ENCODE results near the gene GRIP1. TPM values are rescaled to one million over a fixed set of nuclear protein-coding genes. Genes with fewer than 3 reads are reported as not detected.

GRIP1 gene
- total RNA-seq, 1 donor from 2014 or later = 3.1 TPM

DNA sequence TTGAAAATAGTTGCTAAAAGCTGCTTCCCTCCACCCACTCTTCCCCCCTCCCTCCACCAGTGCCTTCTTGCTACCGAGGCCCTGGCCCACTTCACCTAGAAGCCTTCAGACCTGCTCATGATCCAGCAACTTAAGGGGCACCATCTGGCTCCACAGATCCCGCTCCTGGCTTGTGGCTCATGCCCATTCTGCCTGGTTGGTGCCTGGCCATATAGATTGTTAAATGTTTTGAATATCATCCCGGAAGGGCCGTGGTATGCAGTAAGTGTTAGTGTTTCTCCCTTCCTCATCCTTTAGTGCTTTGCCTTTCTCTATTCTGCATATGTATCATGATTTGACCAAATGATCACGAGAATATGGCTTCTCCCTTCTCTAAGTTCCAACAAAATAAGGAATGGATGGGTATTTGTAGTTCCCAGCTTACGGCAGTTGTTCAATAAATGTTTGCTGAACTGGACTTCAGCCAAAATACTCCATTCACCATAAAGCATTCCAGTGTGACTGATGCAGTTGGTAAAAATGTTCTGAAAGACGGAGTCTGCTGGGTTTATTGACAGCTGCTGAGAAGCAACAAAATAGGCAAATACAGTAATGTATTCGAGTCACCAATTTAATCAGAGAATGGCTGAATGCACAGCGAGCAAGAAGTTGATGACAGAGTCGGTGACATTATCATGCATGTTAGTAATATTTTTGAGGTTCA, 30.7 kb downstream of the GRIP1 start:
- Histone ChIP-seq H3K9ac (ENCODE audit: low read depth in 1 of 3, low read length in 3 of 3) (no peak overlapping the region), H3K27me3 (ENCODE audit: control insufficient read depth in 3 of 3, insufficient read depth in 3 of 3, low read length in 3 of 3) (no peaks in the 10 kb centered on the region), H3K27ac (ENCODE audit: low read depth, low read length) (no peak overlapping the region)

DNA sequence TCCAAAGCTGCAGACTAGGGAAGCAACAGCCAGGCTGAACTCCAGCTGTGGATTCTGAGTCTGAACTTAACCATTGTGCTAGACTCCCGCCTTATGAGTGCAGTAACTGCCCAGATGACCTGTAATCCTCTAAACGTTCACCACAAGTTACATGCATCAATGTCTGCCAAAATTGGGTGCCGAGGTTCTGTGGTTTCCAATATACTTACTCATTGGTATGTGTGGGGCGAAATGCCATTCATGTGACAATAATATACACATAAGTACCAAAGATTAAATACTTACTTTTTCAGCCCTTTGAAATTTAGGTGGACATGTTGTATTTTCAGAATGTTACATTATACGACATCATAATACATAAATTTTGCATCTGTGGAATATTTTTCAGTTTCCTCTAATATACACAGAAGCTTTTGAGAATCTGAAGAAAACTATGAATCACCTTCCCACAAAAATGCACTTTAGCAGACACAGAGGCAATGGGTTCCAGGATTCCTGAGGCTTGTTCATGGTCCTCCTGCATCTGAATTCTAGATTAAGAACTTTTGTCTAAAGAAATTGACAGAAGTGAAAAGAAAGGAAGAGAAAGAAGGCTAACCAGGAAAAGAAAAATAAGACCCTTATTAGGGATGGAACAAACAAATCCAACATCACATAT, 31.7 kb downstream of the GRIP1 start:
- no peak overlapping the region for H3K27ac ChIP-seq (ENCODE audit: low read depth, low read length)
- H3K4me1 ChIP-seq (ENCODE audit: control insufficient read depth in 3 of 3, insufficient read depth in 3 of 3, low read length in 3 of 3) = no peaks in the 10 kb centered on the region
- H3K27me3 ChIP-seq (ENCODE audit: control insufficient read depth in 3 of 3, insufficient read depth in 3 of 3, low read length in 3 of 3) = no peaks in the 10 kb centered on the region
- no peak overlapping the region for H3K9ac ChIP-seq (ENCODE audit: low read depth in 1 of 3, low read length in 3 of 3)
- H3K9me3 ChIP-seq (ENCODE audit: control insufficient read depth in 3 of 3, low read length in 3 of 3) = no peaks in the 10 kb centered on the region
- H3K36me3 ChIP-seq (ENCODE audit: control insufficient read depth in 3 of 3, insufficient read depth in 3 of 3, low read length in 3 of 3) = no peaks in the 10 kb centered on the region
- H3K4me3 ChIP-seq (ENCODE audit: low read length in 3 of 3) = no peak overlapping the region

More for the DNA sequence above, 30.7 kb downstream of the GRIP1 start:
- no peaks in the 10 kb centered on the region for H3K9me3 ChIP-seq (ENCODE audit: control insufficient read depth in 3 of 3, low read length in 3 of 3)
- no peak overlapping the region for H3K4me3 ChIP-seq (ENCODE audit: low read length in 3 of 3)
- no peaks in the 10 kb centered on the region for H3K36me3 ChIP-seq (ENCODE audit: control insufficient read depth in 3 of 3, insufficient read depth in 3 of 3, low read length in 3 of 3)
- H3K4me1 ChIP-seq (ENCODE audit: control insufficient read depth in 3 of 3, insufficient read depth in 3 of 3, low read length in 3 of 3) = no peaks in the 10 kb centered on the region

DNA sequence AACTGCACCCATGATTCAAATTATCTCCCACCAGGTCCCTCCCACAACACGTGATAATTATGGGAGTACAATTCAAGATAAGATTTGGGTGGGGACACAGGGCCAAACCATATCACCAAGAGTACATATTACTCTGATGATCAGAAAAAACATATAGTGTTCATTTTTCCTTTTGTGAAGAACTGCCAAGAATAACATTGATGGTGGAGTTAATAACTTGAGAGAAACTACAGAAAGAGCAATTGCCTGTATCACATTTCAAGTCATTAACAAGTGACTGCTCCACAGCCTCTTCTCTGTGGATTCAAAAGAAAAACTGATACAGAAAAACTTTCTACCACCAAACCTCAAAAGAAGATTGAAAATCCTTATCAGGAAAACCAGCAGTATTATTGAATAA, 34.7 kb downstream of the GRIP1 start:
- H3K27me3 ChIP-seq (ENCODE audit: control insufficient read depth in 3 of 3, insufficient read depth in 3 of 3, low read length in 3 of 3) = no peaks in the 10 kb centered on the region
- H3K9me3 ChIP-seq (ENCODE audit: control insufficient read depth in 3 of 3, low read length in 3 of 3) = no peaks in the 10 kb centered on the region
- no peak overlapping the region for H3K9ac ChIP-seq (ENCODE audit: low read depth in 1 of 3, low read length in 3 of 3)
- H3K27ac ChIP-seq (ENCODE audit: low read depth, low read length) = no peak overlapping the region
- H3K4me1 ChIP-seq (ENCODE audit: control insufficient read depth in 3 of 3, insufficient read depth in 3 of 3, low read length in 3 of 3) = no peaks in the 10 kb centered on the region
- H3K36me3 ChIP-seq (ENCODE audit: control insufficient read depth in 3 of 3, insufficient read depth in 3 of 3, low read length in 3 of 3) = no peaks in the 10 kb centered on the region
- no peak overlapping the region for H3K4me3 ChIP-seq (ENCODE audit: low read length in 3 of 3)

DNA sequence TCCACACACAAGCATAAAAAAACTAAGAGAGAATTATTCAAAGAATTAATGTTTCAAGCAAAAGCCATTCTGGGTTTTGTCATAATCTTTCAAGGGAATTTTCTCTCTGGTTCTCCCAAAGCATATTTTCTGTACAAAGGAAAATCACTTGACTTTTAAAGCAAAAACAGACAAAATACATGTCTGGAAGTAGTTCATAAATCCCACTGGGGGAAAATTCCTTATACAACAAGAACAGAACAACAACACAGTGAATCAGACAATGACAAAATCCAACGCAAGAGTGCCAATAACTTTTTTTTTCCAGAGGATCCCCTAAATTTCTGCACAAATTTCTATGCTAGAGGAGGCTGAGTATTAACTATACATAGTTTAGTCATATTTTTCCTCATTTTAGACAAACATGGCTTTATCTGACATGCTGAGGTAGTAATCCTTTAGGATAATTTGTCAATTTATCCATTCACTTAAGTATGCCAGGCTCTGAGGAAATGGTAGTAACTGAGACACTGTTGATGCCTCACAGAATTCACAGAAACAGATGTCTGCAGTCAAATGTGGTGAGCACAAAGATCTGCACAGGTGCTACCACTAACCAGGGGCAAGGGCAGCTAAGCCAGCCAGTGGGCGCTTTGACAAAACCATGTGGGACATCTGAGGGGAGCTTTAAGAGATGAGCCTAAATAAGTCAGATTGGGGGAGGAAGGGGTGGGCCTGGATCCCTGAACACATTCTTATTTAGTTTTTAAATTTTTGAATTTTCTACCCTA, 38.0 kb downstream of the GRIP1 start:
- no peak overlapping the region for H3K9ac ChIP-seq (ENCODE audit: low read depth in 1 of 3, low read length in 3 of 3)
- no peaks in the 10 kb centered on the region for H3K27me3 ChIP-seq (ENCODE audit: control insufficient read depth in 3 of 3, insufficient read depth in 3 of 3, low read length in 3 of 3)
- peaks cover 0 to 3% (median 0%) of the 10 kb centered on the region in 3 donors for H3K4me1 ChIP-seq (ENCODE audit: control insufficient read depth in 3 of 3, insufficient read depth in 3 of 3, low read length in 3 of 3)
- no peak overlapping the region for H3K27ac ChIP-seq (ENCODE audit: low read depth, low read length)
- no peaks in the 10 kb centered on the region for H3K36me3 ChIP-seq (ENCODE audit: control insufficient read depth in 3 of 3, insufficient read depth in 3 of 3, low read length in 3 of 3)
- H3K9me3 ChIP-seq (ENCODE audit: control insufficient read depth in 3 of 3, low read length in 3 of 3) = no peaks in the 10 kb centered on the region
- no peak overlapping the region for H3K4me3 ChIP-seq (ENCODE audit: low read length in 3 of 3)

DNA sequence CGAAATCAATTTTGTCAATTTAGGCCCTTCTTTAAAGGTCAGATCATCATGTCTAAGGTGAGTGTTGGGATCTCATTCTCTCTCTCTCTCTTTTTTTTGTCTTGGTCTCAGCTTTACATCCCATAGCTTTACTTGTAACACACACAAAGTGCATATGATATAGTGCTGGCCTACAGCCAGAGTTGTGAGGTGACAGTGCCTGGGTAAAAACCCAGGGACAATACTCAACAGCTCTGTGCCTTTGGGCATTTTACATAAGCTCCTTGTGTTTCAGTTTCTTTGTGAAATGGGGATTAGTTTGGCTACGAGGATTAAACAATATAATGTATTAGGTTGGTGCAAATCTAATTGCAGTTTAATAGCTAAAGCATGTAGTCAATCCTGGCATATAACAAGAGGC, 40.2 kb downstream of the GRIP1 start:
- Histone ChIP-seq H3K9ac (ENCODE audit: low read depth in 1 of 3, low read length in 3 of 3) (no peak overlapping the region), H3K27ac (ENCODE audit: low read depth, low read length) (no peak overlapping the region), H3K4me1 (ENCODE audit: control insufficient read depth in 3 of 3, insufficient read depth in 3 of 3, low read length in 3 of 3) (peaks cover 0 to 3% (median 0%) of the 10 kb centered on the region in 3 donors), H3K9me3 (ENCODE audit: control insufficient read depth in 3 of 3, low read length in 3 of 3) (no peaks in the 10 kb centered on the region), H3K36me3 (ENCODE audit: control insufficient read depth in 3 of 3, insufficient read depth in 3 of 3, low read length in 3 of 3) (no peaks in the 10 kb centered on the region), H3K27me3 (ENCODE audit: control insufficient read depth in 3 of 3, insufficient read depth in 3 of 3, low read length in 3 of 3) (no peaks in the 10 kb centered on the region), H3K4me3 (ENCODE audit: low read length in 3 of 3) (no peak overlapping the region)

DNA sequence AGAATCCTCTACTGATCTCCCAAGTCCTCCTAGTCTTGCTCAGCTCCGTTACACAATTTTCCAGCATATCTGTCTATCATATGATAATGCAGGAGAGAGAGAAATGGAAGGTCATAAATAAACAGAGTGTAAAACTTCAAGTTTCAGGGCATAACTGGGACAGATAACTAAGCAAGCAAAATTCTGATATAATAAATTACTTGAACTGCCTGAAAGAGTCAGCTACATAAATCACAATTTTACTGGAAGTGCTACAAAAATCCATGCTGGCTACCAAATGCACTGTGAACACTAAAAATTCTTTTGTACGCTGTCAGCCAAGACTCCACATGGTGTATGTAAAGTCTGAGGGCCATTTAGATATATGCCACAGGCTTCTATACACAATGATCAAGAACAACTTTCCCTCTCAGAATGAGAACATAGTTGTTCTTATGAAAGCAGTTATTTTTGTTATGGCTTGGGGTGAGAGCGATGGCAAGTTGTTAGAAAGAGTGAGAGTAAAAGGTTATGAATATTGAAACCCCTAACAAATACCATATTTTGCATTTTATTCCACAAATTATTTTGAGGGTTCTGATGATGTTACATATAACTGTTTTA, 41.1 kb downstream of the GRIP1 start:
- Histone ChIP-seq H3K36me3 (ENCODE audit: control insufficient read depth in 3 of 3, insufficient read depth in 3 of 3, low read length in 3 of 3) (no peaks in the 10 kb centered on the region), H3K27ac (ENCODE audit: low read depth, low read length) (no peak overlapping the region), H3K9me3 (ENCODE audit: control insufficient read depth in 3 of 3, low read length in 3 of 3) (no peaks in the 10 kb centered on the region), H3K9ac (ENCODE audit: low read depth in 1 of 3, low read length in 3 of 3) (no peak overlapping the region), H3K27me3 (ENCODE audit: control insufficient read depth in 3 of 3, insufficient read depth in 3 of 3, low read length in 3 of 3) (no peaks in the 10 kb centered on the region), H3K4me1 (ENCODE audit: control insufficient read depth in 3 of 3, insufficient read depth in 3 of 3, low read length in 3 of 3) (peaks cover 0 to 3% (median 0%) of the 10 kb centered on the region in 3 donors), H3K4me3 (ENCODE audit: low read length in 3 of 3) (no peak overlapping the region)

DNA sequence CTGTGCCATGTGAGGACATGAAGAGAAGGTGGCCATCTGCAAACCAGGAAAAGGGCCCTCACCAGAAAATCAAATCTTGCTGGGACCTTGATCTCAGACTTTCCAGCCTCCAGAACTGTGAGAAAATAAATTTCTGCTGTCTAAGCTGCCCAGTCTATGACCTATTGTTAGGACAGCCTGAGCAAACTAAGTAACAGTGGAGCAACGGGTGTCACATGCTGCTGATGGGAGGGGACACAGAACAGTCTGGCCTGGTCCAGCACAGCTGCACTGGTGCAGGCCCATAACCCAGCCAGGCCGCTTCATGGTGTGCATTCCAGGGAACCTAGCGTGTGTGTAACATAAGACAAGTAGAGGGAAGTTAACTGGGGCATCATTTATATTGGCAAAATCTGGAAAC, 42.1 kb downstream of the GRIP1 start:
- H3K9me3 ChIP-seq (ENCODE audit: control insufficient read depth in 3 of 3, low read length in 3 of 3) = no peaks in the 10 kb centered on the region
- H3K27ac ChIP-seq (ENCODE audit: low read depth, low read length) = no peak overlapping the region
- no peak overlapping the region for H3K9ac ChIP-seq (ENCODE audit: low read depth in 1 of 3, low read length in 3 of 3)

DNA sequence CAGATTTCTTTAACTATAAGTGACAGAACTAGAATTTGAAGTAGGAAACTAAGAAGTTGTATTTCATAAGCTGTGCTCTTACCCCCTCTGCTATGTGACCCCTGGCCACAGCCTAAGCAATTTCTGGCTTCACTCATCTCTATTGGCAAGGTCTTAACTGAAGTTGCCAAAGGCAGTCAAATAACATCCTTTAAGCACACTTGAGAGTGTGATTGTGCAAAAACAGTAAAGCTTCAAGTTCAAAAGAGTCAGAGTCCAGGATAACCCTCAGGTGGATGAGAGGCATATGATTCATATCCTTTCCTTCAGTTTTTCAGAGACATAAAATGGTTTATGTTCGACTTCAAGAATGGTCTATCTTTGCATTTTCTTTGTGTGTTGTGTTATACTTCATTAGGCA, 45.2 kb downstream of the GRIP1 start:
- no peak overlapping the region for H3K9ac ChIP-seq (ENCODE audit: low read depth in 1 of 3, low read length in 3 of 3)
- peaks cover 0 to 3% (median 0%) of the 10 kb centered on the region in 3 donors for H3K4me1 ChIP-seq (ENCODE audit: control insufficient read depth in 3 of 3, insufficient read depth in 3 of 3, low read length in 3 of 3)
- no peak overlapping the region for H3K27ac ChIP-seq (ENCODE audit: low read depth, low read length)
- no peak overlapping the region for H3K4me3 ChIP-seq (ENCODE audit: low read length in 3 of 3)
- H3K36me3 ChIP-seq (ENCODE audit: control insufficient read depth in 3 of 3, insufficient read depth in 3 of 3, low read length in 3 of 3) = no peaks in the 10 kb centered on the region
- no peaks in the 10 kb centered on the region for H3K9me3 ChIP-seq (ENCODE audit: control insufficient read depth in 3 of 3, low read length in 3 of 3)
- no peaks in the 10 kb centered on the region for H3K27me3 ChIP-seq (ENCODE audit: control insufficient read depth in 3 of 3, insufficient read depth in 3 of 3, low read length in 3 of 3)

More for the DNA sequence above, 42.1 kb downstream of the GRIP1 start:
- Histone ChIP-seq H3K27me3 (ENCODE audit: control insufficient read depth in 3 of 3, insufficient read depth in 3 of 3, low read length in 3 of 3) (no peaks in the 10 kb centered on the region), H3K4me1 (ENCODE audit: control insufficient read depth in 3 of 3, insufficient read depth in 3 of 3, low read length in 3 of 3) (peaks cover 0 to 3% (median 0%) of the 10 kb centered on the region in 3 donors), H3K36me3 (ENCODE audit: control insufficient read depth in 3 of 3, insufficient read depth in 3 of 3, low read length in 3 of 3) (no peaks in the 10 kb centered on the region), H3K4me3 (ENCODE audit: low read length in 3 of 3) (no peak overlapping the region)

DNA sequence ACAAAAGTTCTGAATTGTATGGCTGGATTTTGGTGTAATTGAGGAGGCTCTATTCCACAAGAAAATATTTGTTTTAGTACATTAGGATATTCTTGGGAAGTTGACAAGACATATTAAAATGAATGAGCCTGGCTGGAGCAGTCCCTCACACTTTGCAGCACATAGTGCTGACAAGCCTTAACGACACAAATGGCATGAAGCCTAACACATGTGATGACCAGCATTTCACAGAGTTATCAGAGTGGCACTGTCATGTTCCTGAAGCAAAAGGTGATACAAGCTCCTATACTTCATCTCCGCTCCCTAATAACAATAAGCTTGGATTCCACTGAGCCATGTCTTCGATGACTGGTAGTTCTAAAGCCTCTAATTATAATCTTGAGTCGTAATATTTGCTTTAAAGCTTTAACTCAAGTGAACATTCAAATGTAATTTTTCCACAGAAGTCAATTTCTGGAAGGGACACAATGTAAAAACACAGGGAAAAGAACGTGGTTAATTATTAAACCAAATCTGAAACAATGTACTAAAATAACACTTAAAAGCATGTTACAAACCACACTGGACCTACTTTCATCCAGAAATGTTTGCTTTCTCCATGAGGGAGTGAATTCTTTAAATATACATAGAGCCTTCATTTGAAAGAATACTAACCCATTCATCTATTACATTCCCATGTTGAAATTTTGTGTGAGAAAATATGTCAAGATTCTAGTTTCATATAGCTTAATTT, 49.6 kb downstream of the GRIP1 start:
- Histone ChIP-seq H3K27me3 (ENCODE audit: control insufficient read depth in 3 of 3, insufficient read depth in 3 of 3, low read length in 3 of 3) (no peaks in the 10 kb centered on the region), H3K36me3 (ENCODE audit: control insufficient read depth in 3 of 3, insufficient read depth in 3 of 3, low read length in 3 of 3) (no peaks in the 10 kb centered on the region), H3K27ac (ENCODE audit: low read depth, low read length) (no peak overlapping the region), H3K4me1 (ENCODE audit: control insufficient read depth in 3 of 3, insufficient read depth in 3 of 3, low read length in 3 of 3) (no peaks in the 10 kb centered on the region), H3K9ac (ENCODE audit: low read depth in 1 of 3, low read length in 3 of 3) (no peak overlapping the region), H3K4me3 (ENCODE audit: low read length in 3 of 3) (no peak overlapping the region), H3K9me3 (ENCODE audit: control insufficient read depth in 3 of 3, low read length in 3 of 3) (no peaks in the 10 kb centered on the region)
